Karpas-422 (cell line): ENCODE results near the gene UACA. TPM values are rescaled to one million over a fixed set of nuclear protein-coding genes. Genes with fewer than 3 reads are reported as not detected.

Source experiments
- DNase-seq: peaks from one replicate; pipeline ENCODE4 v3.0.0-alpha.2; 2015
- H2AFZ ChIP-seq: fragments of 200-600 bp; sonication (generic); 2 replicates; pipeline ENCODE4 v1.6.1; 2014; ENCODE audit warnings: antibody characterized with exemption, low read length, mixed read lengths
- H3K27ac ChIP-seq: fragments of 200-600 bp; sonication (generic); 2 replicates; pipeline ENCODE4 v1.5.1; 2014; ENCODE audit warnings: mild to moderate bottlenecking, low read length, moderate library complexity
- H3K27me3 ChIP-seq: fragments of 200-600 bp; sonication (generic); 2 replicates; pipeline ENCODE4 v1.6.1; 2014; ENCODE audit warnings: low read length, mixed read lengths
- H3K36me3 ChIP-seq: fragments of 200-600 bp; sonication (generic); 2 replicates; pipeline ENCODE4 v1.6.1; 2014; ENCODE audit warnings: low read length, mixed read lengths; ENCODE audit not compliant: insufficient read depth
- H3K4me1 ChIP-seq: fragments of 200-600 bp; sonication (generic); 2 replicates; pipeline ENCODE4 v1.6.1; 2014; ENCODE audit warnings: mild to moderate bottlenecking, low read length, mixed read lengths
- H3K4me2 ChIP-seq: fragments of 200-600 bp; sonication (generic); 2 replicates; pipeline ENCODE4 v1.6.1; 2014; ENCODE audit warnings: low read length, low read depth, mild to moderate bottlenecking; ENCODE audit not compliant: poor library complexity, severe bottlenecking
- H3K4me3 ChIP-seq: fragments of 200-600 bp; sonication (generic); 2 replicates; pipeline ENCODE4 v1.5.1; 2014; ENCODE audit warnings: mild to moderate bottlenecking, antibody characterized with exemption, low read length, mixed read lengths
- H3K79me2 ChIP-seq: fragments of 200-600 bp; sonication (generic); 2 replicates; pipeline ENCODE4 v1.6.1; 2014; ENCODE audit warnings: mild to moderate bottlenecking, low read length, mixed read lengths
- H3K9ac ChIP-seq: fragments of 200-600 bp; sonication (generic); 2 replicates; pipeline ENCODE4 v1.6.0; 2014; ENCODE audit warnings: low read length
- H3K9me2 ChIP-seq: fragments of 200-600 bp; sonication (generic), shearing (Covaris generic); replicated peaks from 2 replicates; pipeline ENCODE4 v1.6.0; 2014; ENCODE audit warnings: mild to moderate bottlenecking, low read length, moderate library complexity; ENCODE audit not compliant: insufficient read depth
- H3K9me3 ChIP-seq: fragments of 300-700, 200-600 bp; sonication (generic); 2 replicates; pipeline ENCODE4 v1.6.1; 2014; ENCODE audit warnings: low read length, mixed read lengths
- H4K20me1 ChIP-seq: fragments of 200-600 bp; sonication (generic); 2 replicates; pipeline ENCODE4 v1.6.1; 2014; ENCODE audit warnings: mild to moderate bottlenecking, antibody characterized with exemption, low read length, low read depth; ENCODE audit not compliant: insufficient read depth
- total RNA-seq: library from RNA; depleted of rRNA; stranded (reverse); fragments of >200 nt; shearing (Covaris generic); gene quantifications from 2 replicates; pipeline ENCODE4 v1.2.3, GENCODE V29; 2014; ENCODE audit warnings: low replicate concordance

UACA gene
- total RNA-seq, 1 experiment from 2014 or later = not detected

GRCh38 chr15:70690491-70691276, 72.7 kb downstream of the UACA start:
- H3K79me2 ChIP-seq = no peaks in the 10 kb centered on the region
- no peaks in the 10 kb centered on the region for H3K36me3 ChIP-seq
- H3K4me3 ChIP-seq = no peak overlapping the region
- no peak overlapping the region for H3K9ac ChIP-seq
- no peaks in the 10 kb centered on the region for H4K20me1 ChIP-seq
- peak; percentile 11 for DNase-seq
- H3K4me1 ChIP-seq = no peaks in the 10 kb centered on the region
- no peak overlapping the region for H2AFZ ChIP-seq
- H3K9me2 ChIP-seq = no peaks in the 10 kb centered on the region
- H3K9me3 ChIP-seq = no peaks in the 10 kb centered on the region
- no peak overlapping the region for H3K27ac ChIP-seq
- H3K4me2 ChIP-seq = no peak overlapping the region
- no peaks in the 10 kb centered on the region for H3K27me3 ChIP-seq

- DNase-seq = no peak
- Histone ChIP-seq H2AFZ (no peak overlapping the region), H3K79me2 (no peaks in the 10 kb centered on the region), H3K36me3 (no peaks in the 10 kb centered on the region), H3K4me1 (no peaks in the 10 kb centered on the region), H3K9me3 (no peaks in the 10 kb centered on the region), H3K9ac (no peak overlapping the region), H3K4me3 (no peak overlapping the region), H3K27ac (no peak overlapping the region), H4K20me1 (no peaks in the 10 kb centered on the region), H3K27me3 (no peaks in the 10 kb centered on the region; the same call in 1 of the 2 replicates), H3K4me2 (no peak overlapping the region), H3K9me2 (no peaks in the 10 kb centered on the region)
Observed at GRCh38 chr15:70690021-70690420, 73.3 kb downstream of the UACA start.

- no peaks in the 10 kb centered on the region for H3K9me3 ChIP-seq
- H3K4me3 ChIP-seq = no peak overlapping the region
- H4K20me1 ChIP-seq = no peaks in the 10 kb centered on the region
- no peak overlapping the region for H3K27ac ChIP-seq
- no peaks in the 10 kb centered on the region for H3K9me2 ChIP-seq
- no peaks in the 10 kb centered on the region for H3K4me1 ChIP-seq
- H3K9ac ChIP-seq = no peak overlapping the region
- no peaks in the 10 kb centered on the region for H3K79me2 ChIP-seq
- H3K27me3 ChIP-seq = peaks cover 3% of the 10 kb centered on the region; the same call in 1 of the 2 replicates
- H3K36me3 ChIP-seq = no peaks in the 10 kb centered on the region
- no peak overlapping the region for H3K4me2 ChIP-seq
- no peak for DNase-seq
- no peak overlapping the region for H2AFZ ChIP-seq
Observed at GRCh38 chr15:70687482-70687881, 75.9 kb downstream of the UACA start.

GRCh38 chr15:70680817-70681216, 82.5 kb downstream of the UACA start:
- H3K4me2 ChIP-seq = no peak overlapping the region
- H3K9ac ChIP-seq = no peak overlapping the region
- no peaks in the 10 kb centered on the region for H4K20me1 ChIP-seq
- no peak overlapping the region for H3K27ac ChIP-seq
- no peaks in the 10 kb centered on the region for H3K79me2 ChIP-seq
- no peaks in the 10 kb centered on the region for H3K9me2 ChIP-seq
- H3K4me3 ChIP-seq = no peak overlapping the region
- DNase-seq = peak; percentile 26
- no peaks in the 10 kb centered on the region for H3K36me3 ChIP-seq
- no peaks in the 10 kb centered on the region for H3K9me3 ChIP-seq
- H2AFZ ChIP-seq = no peak overlapping the region
- H3K4me1 ChIP-seq = peaks cover 6% of the 10 kb centered on the region
- H3K27me3 ChIP-seq = peaks cover 3% of the 10 kb centered on the region; the same call in 1 of the 2 replicates

GRCh38 chr15:70679919-70680231, 83.5 kb downstream of the UACA start:
- peaks cover 6% of the 10 kb centered on the region for H3K4me1 ChIP-seq
- H3K79me2 ChIP-seq = no peaks in the 10 kb centered on the region
- no peaks in the 10 kb centered on the region for H3K36me3 ChIP-seq
- H3K27ac ChIP-seq = no peak overlapping the region
- H3K9me2 ChIP-seq = no peaks in the 10 kb centered on the region
- H2AFZ ChIP-seq = no peak overlapping the region
- DNase-seq = no peak
- peaks cover 2% of the 10 kb centered on the region; the same call in 1 of the 2 replicates for H3K27me3 ChIP-seq
- H3K4me3 ChIP-seq = no peak overlapping the region
- H4K20me1 ChIP-seq = no peaks in the 10 kb centered on the region
- no peak overlapping the region for H3K4me2 ChIP-seq
- H3K9ac ChIP-seq = no peak overlapping the region
- H3K9me3 ChIP-seq = no peaks in the 10 kb centered on the region

- Histone ChIP-seq H3K9ac (no peak overlapping the region), H3K27ac (no peak overlapping the region), H3K27me3 (no peaks in the 10 kb centered on the region), H3K4me1 (peaks cover 27% of the 10 kb centered on the region), H3K36me3 (no peaks in the 10 kb centered on the region), H3K9me3 (no peaks in the 10 kb centered on the region), H4K20me1 (no peaks in the 10 kb centered on the region), H3K79me2 (no peaks in the 10 kb centered on the region), H3K9me2 (no peaks in the 10 kb centered on the region), H3K4me2 (no peak overlapping the region), H3K4me3 (no peak overlapping the region), H2AFZ (no peak overlapping the region)
- DNase-seq = peak; percentile 29
Observed at GRCh38 chr15:70672081-70672480, 91.3 kb downstream of the UACA start.

- Histone ChIP-seq H3K9me3 (no peaks in the 10 kb centered on the region), H3K27me3 (no peaks in the 10 kb centered on the region), H3K9ac (no peak overlapping the region), H3K4me1 (peaks cover 33% of the 10 kb centered on the region), H3K4me2 (no peak overlapping the region), H2AFZ (no peak overlapping the region), H3K36me3 (no peaks in the 10 kb centered on the region), H3K79me2 (no peaks in the 10 kb centered on the region), H3K27ac (no peak overlapping the region), H4K20me1 (no peaks in the 10 kb centered on the region), H3K4me3 (no peak overlapping the region), H3K9me2 (no peaks in the 10 kb centered on the region)
- DNase-seq = peak; percentile 42
Observed at GRCh38 chr15:70670680-70671079, 92.7 kb downstream of the UACA start.

GRCh38 chr15:70669966-70670658, 93.2 kb downstream of the UACA start:
- H3K27ac ChIP-seq = no peak overlapping the region
- H3K9me3 ChIP-seq = no peaks in the 10 kb centered on the region
- peak; percentile 41 for DNase-seq
- H2AFZ ChIP-seq = no peak overlapping the region
- H3K9me2 ChIP-seq = no peaks in the 10 kb centered on the region
- H4K20me1 ChIP-seq = no peaks in the 10 kb centered on the region
- H3K79me2 ChIP-seq = no peaks in the 10 kb centered on the region
- peaks cover 33% of the 10 kb centered on the region for H3K4me1 ChIP-seq
- H3K9ac ChIP-seq = no peak overlapping the region
- H3K4me2 ChIP-seq = peak overlapping the region; percentile 46
- H3K4me3 ChIP-seq = no peak overlapping the region
- H3K27me3 ChIP-seq = no peaks in the 10 kb centered on the region
- H3K36me3 ChIP-seq = no peaks in the 10 kb centered on the region
